Subcutaneous adipose tissue (tissue), 4 donors: Measurements from ENCODE around the gene RBFOX2. TPM values are rescaled to one million over a fixed set of nuclear protein-coding genes. Genes with fewer than 3 reads are reported as not detected.

Experiments used
- CTCF ChIP-seq: fragments of 450-650 bp; IDR thresholded peaks from one replicate; pipeline ENCODE4 v1.5.1; 2016; ENCODE audit warnings: low read depth, mild to moderate bottlenecking, control low read depth, antibody characterized with exemption, moderate library complexity
- total RNA-seq, 4 donors: library from RNA; depleted of rRNA; stranded (reverse); fragments of >200 nt; gene quantifications; one replicate each; pipeline ENCODE4 v1.1.0, GENCODE V29; 2016

RBFOX2 gene
- total RNA-seq, 4 donors from 2014 or later = 46.7 to 64.1 (median 51.5) TPM

GRCh38 chr22:35894937-35895708 lies 133.5 kb downstream of the RBFOX2 start:
- no peak for TF ChIP-seq CTCF

GRCh38 chr22:35894464-35894878 lies 134.2 kb downstream of the RBFOX2 start:
- no peak for TF ChIP-seq CTCF

- no peak for TF ChIP-seq CTCF
Observed at GRCh38 chr22:35893698-35894097, 134.9 kb downstream of the RBFOX2 start.

GRCh38 chr22:35892192-35892591 lies 136.4 kb downstream of the RBFOX2 start:
- no peak for TF ChIP-seq CTCF

GRCh38 chr22:35891442-35891841 lies 137.2 kb downstream of the RBFOX2 start:
- no peak for TF ChIP-seq CTCF

GRCh38 chr22:35889071-35889470 lies 139.6 kb downstream of the RBFOX2 start:
- no peak for TF ChIP-seq CTCF

- no peak for TF ChIP-seq CTCF
Observed at GRCh38 chr22:35888181-35888870, 140.3 kb downstream of the RBFOX2 start.
